ENCODE data around the gene KRT84.

The KRT84 gene

DNA sequence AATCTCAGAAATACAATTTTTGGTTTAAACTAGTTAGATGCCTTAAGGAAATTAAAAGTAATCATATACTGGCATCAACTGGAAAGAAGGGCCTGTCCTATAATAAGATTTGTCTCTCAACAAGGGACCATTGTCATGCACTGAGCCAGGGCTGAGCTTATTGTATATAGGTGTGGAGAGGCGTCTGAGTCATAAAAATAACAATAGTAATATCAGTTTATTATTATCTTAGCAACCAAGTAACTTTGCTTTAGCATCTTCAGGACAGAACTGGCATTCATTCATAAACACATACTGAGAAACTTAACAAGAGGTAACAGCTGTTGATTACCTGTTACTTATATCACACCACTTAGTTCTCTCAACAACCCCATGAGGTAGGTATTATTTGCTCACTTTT lies 41.6 kb upstream of the KRT84 start:
- FAIRE-seq (no peak), DNase-seq (ENCODE audit: insufficient read length, low spot score) (no peak)

DNA sequence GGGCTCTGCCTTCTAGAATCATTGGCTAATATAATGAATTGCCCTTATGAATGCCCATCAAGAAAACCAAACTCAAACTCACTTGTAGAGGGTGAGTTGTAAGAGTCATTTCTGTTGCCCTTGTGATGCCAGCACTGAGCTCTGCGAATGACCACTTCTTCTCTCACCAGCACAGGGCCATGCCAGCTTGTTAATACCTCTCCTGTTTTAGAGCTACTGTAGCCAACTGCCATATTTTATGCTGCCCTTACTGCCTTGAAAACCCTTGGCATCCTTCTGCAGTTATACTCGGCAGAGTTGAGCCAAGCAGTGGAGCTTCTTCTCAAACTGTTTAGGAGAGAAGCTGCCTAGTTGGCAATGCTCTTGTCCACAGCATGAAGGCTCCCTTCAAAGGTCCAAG lies 40.6 kb upstream of the KRT84 start:
- no peak for FAIRE-seq
- DNase-seq (ENCODE audit: insufficient read length, low spot score) = no peak
- TF ChIP-seq, protein P1, sequence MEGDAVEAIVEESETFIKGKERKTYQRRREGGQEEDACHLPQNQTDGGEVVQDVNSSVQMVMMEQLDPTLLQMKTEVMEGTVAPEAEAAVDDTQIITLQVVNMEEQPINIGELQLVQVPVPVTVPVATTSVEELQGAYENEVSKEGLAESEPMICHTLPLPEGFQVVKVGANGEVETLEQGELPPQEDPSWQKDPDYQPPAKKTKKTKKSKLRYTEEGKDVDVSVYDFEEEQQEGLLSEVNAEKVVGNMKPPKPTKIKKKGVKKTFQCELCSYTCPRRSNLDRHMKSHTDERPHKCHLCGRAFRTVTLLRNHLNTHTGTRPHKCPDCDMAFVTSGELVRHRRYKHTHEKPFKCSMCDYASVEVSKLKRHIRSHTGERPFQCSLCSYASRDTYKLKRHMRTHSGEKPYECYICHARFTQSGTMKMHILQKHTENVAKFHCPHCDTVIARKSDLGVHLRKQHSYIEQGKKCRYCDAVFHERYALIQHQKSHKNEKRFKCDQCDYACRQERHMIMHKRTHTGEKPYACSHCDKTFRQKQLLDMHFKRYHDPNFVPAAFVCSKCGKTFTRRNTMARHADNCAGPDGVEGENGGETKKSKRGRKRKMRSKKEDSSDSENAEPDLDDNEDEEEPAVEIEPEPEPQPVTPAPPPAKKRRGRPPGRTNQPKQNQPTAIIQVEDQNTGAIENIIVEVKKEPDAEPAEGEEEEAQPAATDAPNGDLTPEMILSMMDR (IDR thresholded peaks at IDR 0.05; ENCODE audit: insufficient read depth, missing control alignments) = no peak

More for the DNA sequence above, 41.6 kb upstream of the KRT84 start:
- TF ChIP-seq, protein P1 (IDR thresholded peaks at IDR 0.05; ENCODE audit: insufficient read depth, missing control alignments) = no peak

DNA sequence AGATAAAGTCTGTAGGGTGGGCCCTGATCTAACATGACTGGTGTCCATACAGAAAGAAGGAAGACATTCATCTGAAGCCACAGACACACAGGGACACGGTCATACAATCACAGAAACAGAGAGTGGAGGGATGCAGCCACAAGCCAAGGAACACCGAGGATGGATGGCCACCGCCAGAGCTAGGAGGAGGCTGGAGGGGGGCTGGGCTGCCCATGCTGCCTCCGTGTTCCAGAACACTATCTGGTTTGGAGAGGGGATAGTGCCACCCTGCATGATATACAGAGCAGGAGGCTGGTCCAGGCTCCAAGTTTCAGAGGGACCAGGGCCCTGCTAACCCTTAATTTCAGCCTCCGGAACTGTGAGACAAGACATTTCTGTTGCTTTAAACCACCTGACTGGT lies 40.0 kb upstream of the KRT84 start:
- TF ChIP-seq, protein P1 (IDR thresholded peaks at IDR 0.05; ENCODE audit: insufficient read depth, missing control alignments) = no peak
- no peak for FAIRE-seq

DNA sequence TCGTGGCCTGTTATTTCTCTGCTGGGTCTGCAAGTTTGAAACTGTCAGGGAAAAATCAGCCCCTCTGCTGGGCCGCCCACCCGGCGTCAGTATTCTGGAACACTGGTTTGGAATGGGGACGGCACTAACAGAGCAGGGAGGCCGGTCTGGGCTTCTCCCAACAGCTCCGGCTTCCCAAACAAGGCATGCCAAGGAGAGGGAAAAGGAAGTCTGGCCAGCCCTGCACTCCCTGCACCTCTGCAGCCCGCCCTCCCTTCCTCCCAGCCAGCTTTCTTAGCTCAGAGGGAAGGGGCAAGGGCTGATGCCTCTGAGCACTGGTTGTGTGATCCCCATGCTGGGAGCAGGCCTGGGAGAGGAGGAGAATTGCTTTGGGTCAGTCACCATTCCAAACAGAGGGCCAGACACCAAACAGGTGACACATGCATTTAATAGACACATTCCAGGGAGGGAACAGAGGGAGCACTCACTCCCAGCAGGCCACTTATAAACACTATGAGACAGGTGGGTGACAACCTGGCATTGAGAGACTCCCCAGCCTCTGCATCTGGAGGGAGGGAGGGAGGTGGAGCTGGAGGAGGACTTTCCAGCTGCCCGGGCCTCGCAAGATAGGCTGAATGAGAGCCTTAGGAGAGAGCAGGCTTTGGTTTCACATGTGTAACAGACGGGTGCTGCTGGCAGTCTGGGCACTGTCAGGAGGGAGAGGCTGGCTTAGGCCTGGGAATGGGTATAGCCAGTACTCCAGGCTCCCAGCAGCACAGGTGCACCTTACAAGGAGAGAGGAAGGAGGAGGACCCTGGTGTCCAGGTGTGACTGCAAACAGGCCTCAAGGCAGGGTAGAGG lies 38.4 kb upstream of the KRT84 start:
- no peak for FAIRE-seq
- DNase-seq (ENCODE audit: insufficient read length, low spot score) = no peak

More for the DNA sequence above, 40.0 kb upstream of the KRT84 start:
- DNase-seq (ENCODE audit: insufficient read length, low spot score) = no peak

DNA sequence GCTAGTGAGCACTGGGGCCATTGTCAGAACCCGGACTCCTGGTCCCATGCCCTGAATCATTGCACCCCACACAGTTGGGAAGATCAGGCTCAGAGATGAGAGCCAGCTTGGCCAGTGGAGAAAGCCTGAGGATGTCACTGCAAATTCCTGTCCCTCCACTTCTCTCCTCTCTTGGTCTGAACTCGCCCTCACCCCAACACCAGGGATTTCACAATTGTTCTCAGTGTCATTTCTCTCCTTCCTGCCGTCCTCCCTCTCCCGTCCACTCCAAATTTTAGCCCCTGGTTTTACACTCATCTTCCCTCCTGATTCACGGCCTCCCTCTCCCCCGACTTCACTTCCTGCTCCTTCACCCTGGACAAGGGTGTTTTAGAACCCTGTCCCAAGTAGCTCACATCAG lies 37.6 kb upstream of the KRT84 start:
- DNase-seq (ENCODE audit: insufficient read length, low spot score) (no peak), FAIRE-seq (no peak)
- TF ChIP-seq, protein P1 (IDR thresholded peaks at IDR 0.05; ENCODE audit: insufficient read depth, missing control alignments) = no peak

More for the DNA sequence above, 38.4 kb upstream of the KRT84 start:
- TF ChIP-seq, protein P1 (IDR thresholded peaks at IDR 0.05; ENCODE audit: insufficient read depth, missing control alignments) = no peak

DNA sequence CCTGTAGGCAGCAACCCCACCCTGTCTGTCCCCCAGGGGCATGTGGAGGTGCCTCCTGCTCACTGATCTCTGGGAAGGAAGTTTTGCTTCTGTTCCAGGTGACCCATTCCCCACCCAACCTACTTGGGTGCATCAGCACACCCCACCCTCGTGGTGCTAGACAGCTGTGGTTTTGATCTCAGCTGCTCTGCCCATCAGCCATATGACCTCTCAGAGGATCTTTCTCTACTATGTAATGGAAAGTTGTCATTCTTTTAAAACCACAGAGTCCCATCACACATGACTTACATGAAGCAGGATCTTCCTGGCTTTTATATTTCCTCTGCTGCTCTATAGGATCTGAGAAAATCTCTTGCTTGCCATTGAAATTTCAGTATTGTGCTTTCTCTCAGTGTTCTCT lies 34.2 kb upstream of the KRT84 start:
- TF ChIP-seq, protein P1 (IDR thresholded peaks at IDR 0.05; ENCODE audit: insufficient read depth, missing control alignments) = no peak

DNA sequence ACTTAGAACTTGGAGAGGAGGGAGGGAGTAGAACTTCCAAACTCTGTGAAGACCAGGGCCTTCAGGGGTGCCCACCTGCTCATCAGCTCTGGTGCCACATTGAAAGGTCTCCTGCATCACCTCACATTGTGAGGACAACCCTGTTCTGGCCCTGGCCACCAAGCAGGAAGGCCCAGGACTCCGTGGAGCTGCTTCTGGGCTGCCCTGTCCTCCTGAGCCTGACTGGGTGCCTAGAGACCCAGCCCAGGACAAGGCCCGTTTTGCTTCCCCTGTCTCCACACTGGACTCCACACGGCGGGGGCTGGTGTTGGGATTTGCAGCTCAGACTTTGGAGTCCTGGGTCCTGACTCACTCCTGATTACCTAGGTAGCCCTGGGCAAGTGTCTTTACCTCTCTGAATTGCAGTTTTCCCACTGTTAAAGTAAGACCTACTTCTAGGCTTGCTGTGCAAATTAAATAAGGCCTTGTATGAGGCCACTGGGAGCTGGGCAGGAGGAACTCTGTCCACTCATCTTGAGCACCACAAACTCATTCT lies 33.2 kb upstream of the KRT84 start:
- no peak for DNase-seq (ENCODE audit: insufficient read length, low spot score)
- TF ChIP-seq, protein P1 (IDR thresholded peaks at IDR 0.05; ENCODE audit: insufficient read depth, missing control alignments) = no peak

More for the DNA sequence above, 34.2 kb upstream of the KRT84 start:
- no peak for DNase-seq (ENCODE audit: insufficient read length, low spot score)
- no peak for FAIRE-seq

More for the DNA sequence above, 33.2 kb upstream of the KRT84 start:
- FAIRE-seq = no peak
